ELR (cell line): ENCODE results near the gene PFKFB2.

ENCODE experiments used
- DNase-seq: peaks from one replicate; pipeline ENCODE4 v3.0.0-alpha.2; 2015; ENCODE audit warnings: low read depth

The PFKFB2 gene

GRCh38 chr1:207089627-207090355 is 36.7 kb downstream of the PFKFB2 start:
- no peak for DNase-seq

GRCh38 chr1:207091200-207091908 is 38.3 kb downstream of the PFKFB2 start:
- DNase-seq: no peak

- DNase-seq: no peak
Observed at GRCh38 chr1:207093944-207094343, 40.9 kb downstream of the PFKFB2 start.

- no peak for DNase-seq
Observed at GRCh38 chr1:207097871-207098324, 44.8 kb downstream of the PFKFB2 start.

GRCh38 chr1:207101720-207102119 is 48.6 kb downstream of the PFKFB2 start:
- DNase-seq: no peak

- DNase-seq: no peak
Observed at GRCh38 chr1:207102146-207102545, 49.1 kb downstream of the PFKFB2 start.

GRCh38 chr1:207102659-207103058 is 49.6 kb downstream of the PFKFB2 start:
- no peak for DNase-seq

GRCh38 chr1:207103892-207104373 is 50.9 kb downstream of the PFKFB2 start, which contains the start of gene C4BPA:
Gene C4BPA (plus strand): TSS chr1:207104233. CDS start chr1:207113026, 8,793 bp downstream.
- no peak for DNase-seq

GRCh38 chr1:207109004-207109403 is 55.9 kb downstream of the PFKFB2 start:
- peak; percentile 10 for DNase-seq

- DNase-seq: no peak
Observed at GRCh38 chr1:207112616-207113296, 59.7 kb downstream of the PFKFB2 start.

GRCh38 chr1:207115269-207115668 is 62.2 kb downstream of the PFKFB2 start:
- DNase-seq: no peak

GRCh38 chr1:207124389-207124788 is 71.3 kb downstream of the PFKFB2 start:
- DNase-seq: no peak

GRCh38 chr1:207128336-207128921 is 75.4 kb downstream of the PFKFB2 start:
- no peak for DNase-seq

- DNase-seq: no peak
Observed at GRCh38 chr1:207129053-207129452, 76.0 kb downstream of the PFKFB2 start.
